IPS-NIHi7 (cell line): ENCODE data around the gene SETDB2.

Experiments used
- DNase-seq: peaks from one replicate; pipeline ENCODE4 v3.0.0; 2012; ENCODE audit warnings: mixed read lengths; ENCODE audit errors: extremely low spot score

SETDB2 gene

GRCh38 chr13:49428041-49428763 is 15.9 kb upstream of the SETDB2 start:
- DNase-seq: no peak

- DNase-seq: no peak
Observed at GRCh38 chr13:49429121-49429520, 15.0 kb upstream of the SETDB2 start.

- no peak for DNase-seq
Observed at GRCh38 chr13:49435992-49436391, 8.1 kb upstream of the SETDB2 start.

GRCh38 chr13:49436890-49437289 is 7.2 kb upstream of the SETDB2 start:
- DNase-seq: no peak

- DNase-seq: no peak
Observed at GRCh38 chr13:49437705-49438104, 6.4 kb upstream of the SETDB2 start.

- DNase-seq: no peak
Observed at GRCh38 chr13:49439609-49440008, 4.5 kb upstream of the SETDB2 start.

GRCh38 chr13:49441312-49441711 is 2.8 kb upstream of the SETDB2 start:
- no peak for DNase-seq

- DNase-seq: no peak
Observed at GRCh38 chr13:49441846-49442245, 2.2 kb upstream of the SETDB2 start.

GRCh38 chr13:49443357-49443703 is 744 bp upstream of the SETDB2 start:
- peak; percentile 36 for DNase-seq

GRCh38 chr13:49444524-49445395 is 686 bp downstream of the SETDB2 start:
- peak; percentile 22 for DNase-seq

- no peak for DNase-seq
Observed at GRCh38 chr13:49446473-49446872, 2.4 kb downstream of the SETDB2 start.

- no peak for DNase-seq
Observed at GRCh38 chr13:49448753-49449152, 4.7 kb downstream of the SETDB2 start.

- DNase-seq: no peak
Observed at GRCh38 chr13:49450105-49450819, 6.2 kb downstream of the SETDB2 start.

- DNase-seq: no peak
Observed at GRCh38 chr13:49452725-49453457, 8.8 kb downstream of the SETDB2 start.

GRCh38 chr13:49453465-49453864 is 9.4 kb downstream of the SETDB2 start:
- DNase-seq: no peak

GRCh38 chr13:49454388-49455006 is 10.4 kb downstream of the SETDB2 start:
- DNase-seq: no peak

- no peak for DNase-seq
Observed at GRCh38 chr13:49455007-49455398, 10.9 kb downstream of the SETDB2 start.

- no peak for DNase-seq
Observed at GRCh38 chr13:49456156-49456555, 12.1 kb downstream of the SETDB2 start.

- no peak for DNase-seq
Observed at GRCh38 chr13:49457221-49457620, 13.1 kb downstream of the SETDB2 start.

GRCh38 chr13:49459580-49459979 is 15.5 kb downstream of the SETDB2 start:
- no peak for DNase-seq

GRCh38 chr13:49464085-49464484 is 20.0 kb downstream of the SETDB2 start:
- no peak for DNase-seq
